SK-N-SH (cell line): Measurements from ENCODE around the gene LIN9.

Source experiments
- CHD2 ChIP-seq: fragments of 150-350 bp; IDR thresholded peaks from 2 replicates; pipeline ENCODE4 v1.6.1; 2018; ENCODE audit warnings: low read length; ENCODE audit not compliant: partially characterized antibody
- EP300 ChIP-seq, 2 experiments: IDR thresholded peaks; 2 replicates each; pipeline versions ENCODE4 v1.4.0 to v1.6.1; 2012; ENCODE audit warnings: borderline replicate concordance in 1 of 2, low read depth in 1 of 2, low read length in 1 of 2
- EZH2phosphoT487 ChIP-seq: fragments of 200-600 bp; sonication (generic); IDR thresholded peaks from 2 replicates; pipeline ENCODE4 v1.6.1; 2017; ENCODE audit warnings: low read depth, mixed run types, mild to moderate bottlenecking, antibody characterized with exemption, moderate library complexity, borderline replicate concordance
- FOXM1 ChIP-seq: IDR thresholded peaks from 2 replicates; pipeline ENCODE4 v1.4.0; 2012; ENCODE audit warnings: low read depth, mild to moderate bottlenecking
- MXI1 ChIP-seq: IDR thresholded peaks from 2 replicates; pipeline ENCODE4 v1.6.1; 2012; ENCODE audit warnings: mild to moderate bottlenecking, low read depth, low read length, improper control_type of control experiment
- NFIC ChIP-seq: IDR thresholded peaks from 2 replicates; pipeline ENCODE4 v1.4.0; 2012; ENCODE audit warnings: borderline replicate concordance
- NRF1 ChIP-seq: IDR thresholded peaks from 2 replicates; pipeline ENCODE4 v1.6.1; 2012; ENCODE audit warnings: low read depth, mild to moderate bottlenecking, low read length
- POLR2AphosphoS5 ChIP-seq: IDR thresholded peaks from 2 replicates; pipeline ENCODE4 v1.6.1; 2012; ENCODE audit warnings: low read depth, low read length
- RAD21 ChIP-seq: IDR thresholded peaks from 2 replicates; pipeline ENCODE4 v1.6.1; 2012; ENCODE audit warnings: mild to moderate bottlenecking, low read length
- SIN3A ChIP-seq: IDR thresholded peaks from 2 replicates; pipeline ENCODE4 v1.6.1; 2012; ENCODE audit warnings: low read depth, mild to moderate bottlenecking, low read length, moderate library complexity, borderline replicate concordance
- YY1 ChIP-seq: IDR thresholded peaks from 2 replicates; pipeline ENCODE4 v1.4.0; 2012; ENCODE audit warnings: low read depth, mild to moderate bottlenecking
- TF ChIP-seq, protein P1 (sequence below): fragments of 200-600 bp; sonication (generic); IDR thresholded peaks from 2 replicates; pipeline ENCODE4 v1.6.1; 2017; ENCODE audit warnings: antibody characterized with exemption, mild to moderate bottlenecking, moderate library complexity
- TF ChIP-seq, protein P2 (sequence below): IDR thresholded peaks from 2 replicates; pipeline ENCODE4 v1.6.1; 2012; ENCODE audit warnings: mild to moderate bottlenecking, low read depth, low read length, moderate library complexity
- TF ChIP-seq, protein P3 (sequence below): fragments of 150-350 bp; IDR thresholded peaks from 2 replicates; pipeline ENCODE4 v1.6.1; 2017; ENCODE audit warnings: antibody characterized with exemption, low read length, low read depth, borderline replicate concordance

DNA sequence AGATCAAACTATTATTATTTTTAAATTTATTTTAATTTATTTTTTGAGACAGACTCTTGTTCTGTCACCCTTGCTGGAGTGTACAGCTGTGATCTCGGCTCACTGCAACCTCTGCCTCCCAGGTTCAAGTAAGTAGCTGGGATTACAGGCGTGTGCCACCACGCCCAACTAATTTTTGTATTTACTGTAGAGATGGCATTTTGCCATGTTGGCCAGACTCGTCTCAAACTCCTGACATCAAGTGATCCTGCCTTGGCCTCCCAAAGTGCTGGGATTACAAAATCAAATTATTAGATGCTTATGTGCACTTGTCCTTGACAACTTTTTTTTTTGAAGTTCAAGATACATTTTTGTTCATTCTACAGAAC is 15.4 kb downstream of the LIN9 start:
- TF ChIP-seq, protein P1, sequence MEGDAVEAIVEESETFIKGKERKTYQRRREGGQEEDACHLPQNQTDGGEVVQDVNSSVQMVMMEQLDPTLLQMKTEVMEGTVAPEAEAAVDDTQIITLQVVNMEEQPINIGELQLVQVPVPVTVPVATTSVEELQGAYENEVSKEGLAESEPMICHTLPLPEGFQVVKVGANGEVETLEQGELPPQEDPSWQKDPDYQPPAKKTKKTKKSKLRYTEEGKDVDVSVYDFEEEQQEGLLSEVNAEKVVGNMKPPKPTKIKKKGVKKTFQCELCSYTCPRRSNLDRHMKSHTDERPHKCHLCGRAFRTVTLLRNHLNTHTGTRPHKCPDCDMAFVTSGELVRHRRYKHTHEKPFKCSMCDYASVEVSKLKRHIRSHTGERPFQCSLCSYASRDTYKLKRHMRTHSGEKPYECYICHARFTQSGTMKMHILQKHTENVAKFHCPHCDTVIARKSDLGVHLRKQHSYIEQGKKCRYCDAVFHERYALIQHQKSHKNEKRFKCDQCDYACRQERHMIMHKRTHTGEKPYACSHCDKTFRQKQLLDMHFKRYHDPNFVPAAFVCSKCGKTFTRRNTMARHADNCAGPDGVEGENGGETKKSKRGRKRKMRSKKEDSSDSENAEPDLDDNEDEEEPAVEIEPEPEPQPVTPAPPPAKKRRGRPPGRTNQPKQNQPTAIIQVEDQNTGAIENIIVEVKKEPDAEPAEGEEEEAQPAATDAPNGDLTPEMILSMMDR = no peak
- TF ChIP-seq MXI1 = no peak
- no peak for TF ChIP-seq CHD2
- TF ChIP-seq RAD21 = no peak
- TF ChIP-seq, protein P2, sequence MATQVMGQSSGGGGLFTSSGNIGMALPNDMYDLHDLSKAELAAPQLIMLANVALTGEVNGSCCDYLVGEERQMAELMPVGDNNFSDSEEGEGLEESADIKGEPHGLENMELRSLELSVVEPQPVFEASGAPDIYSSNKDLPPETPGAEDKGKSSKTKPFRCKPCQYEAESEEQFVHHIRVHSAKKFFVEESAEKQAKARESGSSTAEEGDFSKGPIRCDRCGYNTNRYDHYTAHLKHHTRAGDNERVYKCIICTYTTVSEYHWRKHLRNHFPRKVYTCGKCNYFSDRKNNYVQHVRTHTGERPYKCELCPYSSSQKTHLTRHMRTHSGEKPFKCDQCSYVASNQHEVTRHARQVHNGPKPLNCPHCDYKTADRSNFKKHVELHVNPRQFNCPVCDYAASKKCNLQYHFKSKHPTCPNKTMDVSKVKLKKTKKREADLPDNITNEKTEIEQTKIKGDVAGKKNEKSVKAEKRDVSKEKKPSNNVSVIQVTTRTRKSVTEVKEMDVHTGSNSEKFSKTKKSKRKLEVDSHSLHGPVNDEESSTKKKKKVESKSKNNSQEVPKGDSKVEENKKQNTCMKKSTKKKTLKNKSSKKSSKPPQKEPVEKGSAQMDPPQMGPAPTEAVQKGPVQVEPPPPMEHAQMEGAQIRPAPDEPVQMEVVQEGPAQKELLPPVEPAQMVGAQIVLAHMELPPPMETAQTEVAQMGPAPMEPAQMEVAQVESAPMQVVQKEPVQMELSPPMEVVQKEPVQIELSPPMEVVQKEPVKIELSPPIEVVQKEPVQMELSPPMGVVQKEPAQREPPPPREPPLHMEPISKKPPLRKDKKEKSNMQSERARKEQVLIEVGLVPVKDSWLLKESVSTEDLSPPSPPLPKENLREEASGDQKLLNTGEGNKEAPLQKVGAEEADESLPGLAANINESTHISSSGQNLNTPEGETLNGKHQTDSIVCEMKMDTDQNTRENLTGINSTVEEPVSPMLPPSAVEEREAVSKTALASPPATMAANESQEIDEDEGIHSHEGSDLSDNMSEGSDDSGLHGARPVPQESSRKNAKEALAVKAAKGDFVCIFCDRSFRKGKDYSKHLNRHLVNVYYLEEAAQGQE = no peak
- TF ChIP-seq FOXM1 = no peak
- TF ChIP-seq POLR2AphosphoS5 = no peak
- no peak for TF ChIP-seq NFIC
- TF ChIP-seq EZH2phosphoT487 = no peak
- TF ChIP-seq YY1 = no peak
- TF ChIP-seq SIN3A = no peak
- TF ChIP-seq NRF1 = no peak
- TF ChIP-seq, protein P3, sequence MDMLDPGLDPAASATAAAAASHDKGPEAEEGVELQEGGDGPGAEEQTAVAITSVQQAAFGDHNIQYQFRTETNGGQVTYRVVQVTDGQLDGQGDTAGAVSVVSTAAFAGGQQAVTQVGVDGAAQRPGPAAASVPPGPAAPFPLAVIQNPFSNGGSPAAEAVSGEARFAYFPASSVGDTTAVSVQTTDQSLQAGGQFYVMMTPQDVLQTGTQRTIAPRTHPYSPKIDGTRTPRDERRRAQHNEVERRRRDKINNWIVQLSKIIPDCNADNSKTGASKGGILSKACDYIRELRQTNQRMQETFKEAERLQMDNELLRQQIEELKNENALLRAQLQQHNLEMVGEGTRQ = no peak
- TF ChIP-seq EP300 (IDR thresholded peaks at IDR 0.05; ENCODE audit: borderline replicate concordance in 1 of 2, low read depth in 1 of 2, low read length in 1 of 2) = no peak
